Endodermal cell (in vitro differentiated cells): ENCODE results near the gene KCTD21. TPM values are rescaled to one million over a fixed set of nuclear protein-coding genes. Genes with fewer than 3 reads are reported as not detected.

Experiments used
- DNase-seq: peaks from one replicate; pipeline ENCODE4 v3.0.0-alpha.2; 2017
- H3K27ac ChIP-seq: 2 replicates; pipeline ENCODE4 v1.5.1; 2013; ENCODE audit warnings: mild to moderate bottlenecking, low read depth, low read length, moderate library complexity
- H3K27me3 ChIP-seq: 2 replicates; pipeline ENCODE4 v1.6.1; 2013; ENCODE audit warnings: mild to moderate bottlenecking, low read length, moderate library complexity; ENCODE audit not compliant: insufficient read depth, control insufficient read depth, poor library complexity, severe bottlenecking
- H3K36me3 ChIP-seq: 2 replicates; pipeline ENCODE4 v1.7.0; 2013; ENCODE audit warnings: mild to moderate bottlenecking, low read length, moderate library complexity; ENCODE audit not compliant: control insufficient read depth, insufficient read depth
- H3K4me1 ChIP-seq: one replicate; pipeline ENCODE4 v1.7.0; 2013; ENCODE audit warnings: low read length; ENCODE audit not compliant: control insufficient read depth, insufficient read depth
- H3K4me3 ChIP-seq: 2 replicates; pipeline ENCODE4 v1.5.1; 2013; ENCODE audit warnings: mild to moderate bottlenecking, low read length, moderate library complexity
- H3K9ac ChIP-seq: 2 replicates; pipeline ENCODE4 v1.6.1; 2013; ENCODE audit warnings: mild to moderate bottlenecking, low read length, moderate library complexity; ENCODE audit not compliant: poor library complexity, severe bottlenecking; ENCODE audit errors: extremely low read depth
- H3K9me3 ChIP-seq: 2 replicates; pipeline ENCODE4 v1.6.1; 2013; ENCODE audit warnings: mild to moderate bottlenecking, low read length, moderate library complexity; ENCODE audit not compliant: control insufficient read depth
- H3K27ac Mint-ChIP-seq: 2 replicates; pipeline ENCODE4 v1.8.0; 2020; ENCODE audit warnings: mixed read lengths
- H3K27me3 Mint-ChIP-seq: 2 replicates; pipeline ENCODE4 v1.8.0; 2021; ENCODE audit warnings: mild to moderate bottlenecking, mixed read lengths; ENCODE audit not compliant: insufficient read depth
- H3K36me3 Mint-ChIP-seq: 2 replicates; pipeline ENCODE4 v1.8.0; 2020; ENCODE audit warnings: low read depth, mixed read lengths
- H3K4me1 Mint-ChIP-seq: 2 replicates; pipeline ENCODE4 v1.8.0; 2020; ENCODE audit warnings: mixed read lengths
- H3K4me3 Mint-ChIP-seq: 2 replicates; pipeline ENCODE4 v1.8.0; 2020; ENCODE audit warnings: mild to moderate bottlenecking, moderate library complexity, mixed read lengths
- H3K9me3 Mint-ChIP-seq: 2 replicates; pipeline ENCODE4 v1.8.0; 2020; ENCODE audit warnings: mild to moderate bottlenecking, mixed read lengths
- WGBS, 2 experiments: methylation state at CpG; one replicate each; pipeline versions ENCODE4 v1.1.5 to v1.1.7; 2013; ENCODE audit warnings: missing lambda C conversion rate in 2 of 2, mixed read lengths in 1 of 2; ENCODE audit not compliant: insufficient coverage in 1 of 2, insufficient read length in 1 of 2; 5-methylcytosine and 5-hydroxymethylcytosine counted together
- total RNA-seq, 2 donors: library from RNA; stranded (reverse); fragmentation: NEBNext Ultra II Directional in 1 of 2; extraction: Animal tissue kit (Norgen Biotek cat#: 25700) in 1 of 2; gene quantifications; 2 replicates in 1 of 2; 3 replicates in 1 of 2; pipeline ENCODE4 v1.2.1, GENCODE V29; 2021
- TF ChIP-seq, protein P1 (sequence below): fragments of 200-600 bp; sonication (generic); conservative IDR thresholded peaks from 2 replicates; pipeline ENCODE4 v1.5.0; 2021; ENCODE audit warnings: antibody characterized with exemption, mild to moderate bottlenecking

Gene KCTD21
- total RNA-seq, 2 donors from 2014 or later: 4.1 to 4.6 TPM

DNA sequence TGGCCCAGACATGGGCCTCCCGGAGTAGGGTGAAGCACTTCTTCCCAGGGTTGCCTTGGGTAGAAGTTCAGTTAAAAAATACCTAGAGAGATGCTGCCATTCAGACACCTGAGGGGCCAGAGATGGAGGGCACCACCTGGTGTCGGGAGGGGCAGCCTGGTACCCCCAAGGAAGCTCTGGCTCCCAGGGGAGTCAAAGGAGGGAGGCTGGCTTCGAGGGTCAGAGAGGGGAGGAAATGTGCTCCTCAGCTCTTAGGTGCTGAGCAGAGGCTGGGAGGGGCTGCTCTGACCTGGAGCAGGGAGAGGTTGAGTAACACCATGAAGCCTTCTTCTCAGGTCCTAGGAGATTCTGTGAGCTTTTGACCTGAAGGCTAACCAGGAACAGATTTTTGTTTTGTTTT is 1.4 kb upstream of the KCTD21 start:
- Histone ChIP-seq H3K27me3 (no peaks in the 10 kb centered on the region), H3K36me3 (no peaks in the 10 kb centered on the region), H3K4me3 (peak overlapping the region; percentile 84), H3K4me1 (peaks cover 10% of the 10 kb centered on the region), H3K9me3 (no peaks in the 10 kb centered on the region), H3K27ac (no peak overlapping the region), H3K9ac (no peak overlapping the region)
- peak overlapping the region; percentile 24 for H3K27ac Mint-ChIP-seq
- DNase-seq: no peak
- H3K4me3 Mint-ChIP-seq: peak overlapping the region; percentile 86
- peaks cover 4% of the 10 kb centered on the region for H3K36me3 Mint-ChIP-seq
- WGBS, 2 experiments: 60 to 75% methylated on average over 2 to 3 of the region's 3 CpGs
- no peaks in the 10 kb centered on the region for H3K9me3 Mint-ChIP-seq
- peaks cover 22% of the 10 kb centered on the region for H3K27me3 Mint-ChIP-seq
- TF ChIP-seq, protein P1, sequence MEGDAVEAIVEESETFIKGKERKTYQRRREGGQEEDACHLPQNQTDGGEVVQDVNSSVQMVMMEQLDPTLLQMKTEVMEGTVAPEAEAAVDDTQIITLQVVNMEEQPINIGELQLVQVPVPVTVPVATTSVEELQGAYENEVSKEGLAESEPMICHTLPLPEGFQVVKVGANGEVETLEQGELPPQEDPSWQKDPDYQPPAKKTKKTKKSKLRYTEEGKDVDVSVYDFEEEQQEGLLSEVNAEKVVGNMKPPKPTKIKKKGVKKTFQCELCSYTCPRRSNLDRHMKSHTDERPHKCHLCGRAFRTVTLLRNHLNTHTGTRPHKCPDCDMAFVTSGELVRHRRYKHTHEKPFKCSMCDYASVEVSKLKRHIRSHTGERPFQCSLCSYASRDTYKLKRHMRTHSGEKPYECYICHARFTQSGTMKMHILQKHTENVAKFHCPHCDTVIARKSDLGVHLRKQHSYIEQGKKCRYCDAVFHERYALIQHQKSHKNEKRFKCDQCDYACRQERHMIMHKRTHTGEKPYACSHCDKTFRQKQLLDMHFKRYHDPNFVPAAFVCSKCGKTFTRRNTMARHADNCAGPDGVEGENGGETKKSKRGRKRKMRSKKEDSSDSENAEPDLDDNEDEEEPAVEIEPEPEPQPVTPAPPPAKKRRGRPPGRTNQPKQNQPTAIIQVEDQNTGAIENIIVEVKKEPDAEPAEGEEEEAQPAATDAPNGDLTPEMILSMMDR: no peak
- peaks cover 17% of the 10 kb centered on the region for H3K4me1 Mint-ChIP-seq

DNA sequence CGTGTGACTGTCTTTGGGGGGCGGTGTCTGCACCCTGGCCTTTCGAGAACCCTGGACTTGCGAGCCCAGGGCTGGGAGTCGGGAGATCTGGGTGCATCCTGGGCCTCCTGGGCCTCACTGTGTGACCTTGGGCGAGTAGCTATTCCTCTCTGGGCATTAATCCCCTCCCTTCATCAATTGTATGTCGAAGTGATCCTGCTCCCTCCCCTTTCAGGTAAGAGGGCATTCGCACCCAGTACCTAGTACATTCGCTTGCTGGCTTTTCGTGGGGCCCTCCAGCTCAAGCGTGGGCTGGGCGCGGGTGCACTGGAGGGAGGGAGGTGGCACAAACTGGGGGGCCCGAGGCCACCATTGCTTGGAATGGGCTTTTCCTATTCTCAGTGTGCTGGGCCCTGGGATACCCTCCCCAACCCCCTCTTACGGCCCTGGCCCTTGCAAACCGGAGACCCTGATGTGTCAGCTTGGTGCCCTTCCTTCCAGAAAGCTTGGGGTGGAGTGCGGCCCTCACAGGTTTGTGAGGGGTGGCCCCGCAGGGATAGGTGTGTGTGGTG is 823 bp upstream of the KCTD21 start:
- Histone ChIP-seq H3K9me3 (no peaks in the 10 kb centered on the region), H3K4me3 (peak overlapping the region; percentile 84), H3K9ac (peak overlapping the region; percentile 25), H3K27ac (no peak overlapping the region), H3K27me3 (no peaks in the 10 kb centered on the region), H3K4me1 (peaks cover 10% of the 10 kb centered on the region), H3K36me3 (no peaks in the 10 kb centered on the region)
- Mint-ChIP-seq H3K4me1 (peaks cover 15% of the 10 kb centered on the region), H3K9me3 (no peaks in the 10 kb centered on the region), H3K4me3 (peak overlapping the region; percentile 86), H3K27me3 (peaks cover 22% of the 10 kb centered on the region), H3K36me3 (peaks cover 4% of the 10 kb centered on the region), H3K27ac (no peak overlapping the region)
- DNase-seq: no peak
- TF ChIP-seq, protein P1: no peak
- 22 to 34% methylated on average over 5 to 17 of the region's 18 CpGs for WGBS, 2 experiments

DNA sequence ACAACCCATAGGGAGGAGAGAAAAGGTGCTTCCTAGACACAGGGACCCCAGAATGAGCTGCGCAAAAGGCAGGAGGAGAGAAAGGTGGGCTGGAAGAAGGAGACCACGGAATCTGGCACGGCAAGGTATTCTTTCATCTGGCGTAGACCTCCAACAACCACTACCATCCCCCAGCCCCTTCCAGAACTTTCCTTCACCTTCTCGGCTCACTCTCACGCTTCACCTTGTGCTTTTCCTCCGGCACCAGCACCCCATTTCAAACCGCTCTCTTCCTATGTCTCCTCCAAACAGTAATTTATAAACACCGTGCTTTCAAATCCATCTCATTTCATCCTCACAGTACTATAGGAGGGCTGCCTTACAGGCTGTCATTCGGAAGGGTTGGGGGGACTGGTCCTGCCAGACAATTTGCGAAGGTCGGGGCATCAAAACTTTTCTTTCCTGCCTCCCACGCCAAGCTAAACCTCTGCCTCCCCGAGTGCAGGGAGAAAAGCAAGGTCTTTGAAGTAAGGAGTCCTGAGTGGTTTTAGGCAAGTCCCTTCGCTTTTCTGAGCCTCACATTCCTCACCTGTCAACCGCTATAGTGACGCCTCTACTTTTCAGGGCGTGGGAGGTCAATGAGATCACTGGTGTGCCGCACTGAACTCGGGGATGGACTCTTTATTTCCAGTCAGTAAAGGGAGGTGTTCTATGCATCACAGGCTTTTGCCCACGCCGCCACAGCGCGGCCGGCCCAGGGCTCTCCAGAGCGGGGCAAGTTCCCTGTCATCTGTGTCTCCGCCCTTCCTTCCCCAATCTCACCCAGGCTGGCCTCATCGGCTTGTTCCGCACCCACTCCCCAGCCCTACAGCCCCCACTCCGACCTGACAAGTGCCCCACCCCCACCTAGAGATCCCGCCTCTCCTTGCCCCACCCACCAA is 800 bp downstream of the KCTD21 start:
- Mint-ChIP-seq H3K27ac (peak overlapping the region; percentile 82), H3K27me3 (peaks cover 22% of the 10 kb centered on the region), H3K4me3 (peak overlapping the region; percentile 86), H3K36me3 (peaks cover 2% of the 10 kb centered on the region), H3K4me1 (peaks cover 15% of the 10 kb centered on the region), H3K9me3 (no peaks in the 10 kb centered on the region)
- Histone ChIP-seq H3K4me1 (peaks cover 10% of the 10 kb centered on the region), H3K4me3 (peak overlapping the region; percentile 84), H3K36me3 (no peaks in the 10 kb centered on the region), H3K27me3 (no peaks in the 10 kb centered on the region), H3K9me3 (no peaks in the 10 kb centered on the region), H3K27ac (no peak overlapping the region), H3K9ac (no peak overlapping the region)
- TF ChIP-seq, protein P1: no peak
- DNase-seq: no peak
- WGBS, 2 experiments: 30 to 36% methylated on average over 18 to 30 of the region's 31 CpGs
